Type B pancreatic cell (in vitro differentiated cells): Measurements from ENCODE around the gene UMODL1. TPM values are rescaled to one million over a fixed set of nuclear protein-coding genes. Genes with fewer than 3 reads are reported as not detected.

Source experiments
- DNase-seq: peaks from one replicate; pipeline ENCODE4 v3.0.0; 2021; ENCODE audit warnings: mixed read lengths; ENCODE audit not compliant: unreplicated experiment; ENCODE audit errors: extremely low spot score
- H3K27ac Mint-ChIP-seq: 2 replicates; pipeline ENCODE4 v1.8.0; 2021; ENCODE audit warnings: mild to moderate bottlenecking, mixed read lengths
- H3K27me3 Mint-ChIP-seq: 2 replicates; pipeline ENCODE4 v1.8.0; 2021; ENCODE audit warnings: mixed read lengths
- H3K36me3 Mint-ChIP-seq: 2 replicates; pipeline ENCODE4 v1.8.0; 2021; ENCODE audit warnings: mixed read lengths
- H3K4me1 Mint-ChIP-seq: one replicate; pipeline ENCODE4 v1.8.0; 2021; ENCODE audit warnings: mixed read lengths; ENCODE audit not compliant: unreplicated experiment
- H3K4me3 Mint-ChIP-seq: 2 replicates; pipeline ENCODE4 v1.8.0; 2021; ENCODE audit warnings: mild to moderate bottlenecking, mixed read lengths
- H3K9me3 Mint-ChIP-seq: 2 replicates; pipeline ENCODE4 v1.8.0; 2021; ENCODE audit warnings: mixed read lengths
- CTCF ChIP-seq: fragments of 200-600 bp; sonication (generic); conservative IDR thresholded peaks from 2 replicates; pipeline ENCODE4 v1.5.0; 2021; ENCODE audit warnings: antibody characterized with exemption, mild to moderate bottlenecking
- total RNA-seq: library from RNA; stranded (reverse); gene quantifications from 2 replicates; pipeline ENCODE4 v1.2.1, GENCODE V29; 2021; ENCODE audit warnings: low replicate concordance

UMODL1 gene
- total RNA-seq, 1 donor from 2014 or later = 0.36 TPM

DNA sequence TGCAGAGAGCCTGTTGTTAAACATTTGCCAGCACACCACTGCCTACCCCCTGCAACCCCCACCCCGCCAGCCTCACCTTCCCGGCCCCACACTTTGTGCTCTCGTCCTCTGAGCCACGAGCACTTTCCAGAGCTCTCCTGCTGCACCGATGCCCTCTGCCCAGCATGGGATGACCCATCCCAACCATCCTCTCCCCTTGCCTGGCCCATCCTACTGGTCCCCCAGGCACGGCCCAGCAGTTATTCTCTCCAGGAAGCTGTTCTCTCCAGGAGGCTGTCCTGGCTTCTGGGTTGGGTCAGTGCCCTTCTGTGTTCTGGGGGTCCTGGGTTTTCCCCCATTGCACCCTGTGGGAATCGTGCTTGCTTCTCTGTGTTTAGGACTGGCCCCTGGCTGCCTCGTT is 87.7 kb downstream of the UMODL1 start:
- no peaks in the 10 kb centered on the region for H3K9me3 Mint-ChIP-seq
- no peak for TF ChIP-seq CTCF
- peak; percentile 44 for DNase-seq
- H3K36me3 Mint-ChIP-seq = no peaks in the 10 kb centered on the region
- no peak overlapping the region for H3K27ac Mint-ChIP-seq
- H3K4me3 Mint-ChIP-seq = no peak overlapping the region
- H3K4me1 Mint-ChIP-seq = peaks cover 21% of the 10 kb centered on the region
- no peaks in the 10 kb centered on the region for H3K27me3 Mint-ChIP-seq

GRCh38 chr21:42159560-42160110 is 88.5 kb downstream of the UMODL1 start:
- Mint-ChIP-seq H3K4me3 (no peak overlapping the region), H3K9me3 (no peaks in the 10 kb centered on the region), H3K4me1 (peaks cover 26% of the 10 kb centered on the region), H3K36me3 (no peaks in the 10 kb centered on the region), H3K27ac (no peak overlapping the region), H3K27me3 (no peaks in the 10 kb centered on the region)
- peak; percentile 65 for DNase-seq
- TF ChIP-seq CTCF = no peak

DNA sequence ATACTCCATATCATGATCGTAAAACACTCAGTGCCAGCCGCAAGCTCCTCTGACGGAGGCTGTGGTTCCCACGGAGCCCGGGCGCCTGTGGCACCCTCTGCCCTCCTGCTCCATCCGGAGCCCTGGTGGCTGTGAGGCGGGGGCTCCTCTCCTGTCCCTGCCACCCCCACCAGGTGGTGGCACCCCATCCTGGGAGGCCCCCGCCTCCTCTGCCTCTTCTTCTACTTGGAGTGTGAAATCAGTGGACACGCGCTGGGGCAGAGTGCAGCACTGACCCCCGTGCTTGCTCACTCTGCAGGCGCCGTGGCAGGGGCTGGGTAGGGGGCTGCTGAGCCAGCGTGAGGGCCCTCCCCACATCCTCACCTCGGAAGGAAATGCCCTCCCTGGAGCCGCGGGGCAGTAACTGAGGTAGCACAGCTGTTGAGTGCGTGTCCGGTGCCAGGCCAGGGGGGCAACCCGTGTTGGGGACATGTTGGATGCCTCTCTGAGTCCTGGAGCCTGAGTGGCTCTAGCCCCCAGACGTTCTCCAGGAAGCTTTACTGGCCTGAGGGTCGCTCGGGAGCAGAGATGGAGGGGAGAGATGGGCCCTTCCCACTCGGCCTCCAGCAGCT is 89.1 kb downstream of the UMODL1 start:
- peaks cover 28% of the 10 kb centered on the region for H3K4me1 Mint-ChIP-seq
- DNase-seq = peak; percentile 66
- no peak for TF ChIP-seq CTCF

GRCh38 chr21:42160765-42161164 is 89.6 kb downstream of the UMODL1 start:
- H3K4me3 Mint-ChIP-seq = no peak overlapping the region
- TF ChIP-seq CTCF = no peak
- H3K4me1 Mint-ChIP-seq = peaks cover 24% of the 10 kb centered on the region

More for the DNA sequence above, 89.1 kb downstream of the UMODL1 start:
- Mint-ChIP-seq H3K27me3 (no peaks in the 10 kb centered on the region), H3K9me3 (no peaks in the 10 kb centered on the region), H3K27ac (no peak overlapping the region), H3K36me3 (no peaks in the 10 kb centered on the region), H3K4me3 (no peak overlapping the region)

GRCh38 chr21:42161401-42161955 is 90.4 kb downstream of the UMODL1 start:
- no peak for TF ChIP-seq CTCF
- Mint-ChIP-seq H3K9me3 (no peaks in the 10 kb centered on the region), H3K27ac (peak overlapping the region; percentile 0), H3K4me1 (peaks cover 20% of the 10 kb centered on the region), H3K36me3 (no peaks in the 10 kb centered on the region), H3K4me3 (no peak overlapping the region), H3K27me3 (no peaks in the 10 kb centered on the region)
- DNase-seq = peak; percentile 48

More at GRCh38 chr21:42160765-42161164, 89.6 kb downstream of the UMODL1 start:
- H3K36me3 Mint-ChIP-seq = no peaks in the 10 kb centered on the region
- H3K27me3 Mint-ChIP-seq = no peaks in the 10 kb centered on the region
- peak; percentile 34 for DNase-seq
- H3K27ac Mint-ChIP-seq = no peak overlapping the region
- H3K9me3 Mint-ChIP-seq = no peaks in the 10 kb centered on the region
